GM11168 (cell line): Measurements from ENCODE around the gene ESRRA.

ENCODE experiments used
- in situ Hi-C: fragments of 300-500 bp; cut with MboI; formaldehyde crosslinking; loops from one replicate; pipeline ENCODE4 v1.12.0; 2022; ENCODE audit warnings: low sequenced_read_pairs; ENCODE audit not compliant: unreplicated experiment

The ESRRA gene

DNA sequence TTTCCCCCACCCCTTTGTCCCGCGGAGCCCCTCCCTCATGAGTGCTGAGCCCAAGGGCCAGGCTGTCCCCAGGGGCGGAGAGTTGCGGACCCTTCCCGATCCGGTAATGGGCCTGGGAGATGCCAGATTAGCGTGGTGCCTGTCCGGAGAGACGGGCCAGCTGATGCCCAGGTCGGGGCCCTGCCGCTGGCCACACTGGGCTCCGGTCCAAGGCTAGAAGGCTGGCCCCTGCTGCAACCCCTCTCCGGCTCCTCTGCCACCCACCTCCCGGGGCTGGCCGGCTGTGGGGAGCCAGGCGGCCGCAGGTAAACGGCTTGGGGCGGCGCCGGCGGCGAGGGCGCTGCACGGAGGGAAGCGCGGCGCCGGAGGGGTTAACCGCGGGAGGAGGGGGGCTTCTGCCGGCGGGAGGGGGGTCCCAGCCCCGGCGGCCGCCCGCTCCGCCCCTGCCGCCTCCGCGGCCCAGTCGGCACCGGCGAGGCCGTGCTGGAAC is 14.0 kb upstream of the ESRRA start, which contains the start of gene KCNK4:
Gene KCNK4 (plus strand): TSS at position 41 of the 490 bp plus-strand sequence. CDS start 1,717 bp downstream, outside the sequence.
- in situ Hi-C loops: no loop called here

GRCh38 chr11:64291752-64292459 is 13.4 kb upstream of the ESRRA start:
- in situ Hi-C loops: no loop called here

DNA sequence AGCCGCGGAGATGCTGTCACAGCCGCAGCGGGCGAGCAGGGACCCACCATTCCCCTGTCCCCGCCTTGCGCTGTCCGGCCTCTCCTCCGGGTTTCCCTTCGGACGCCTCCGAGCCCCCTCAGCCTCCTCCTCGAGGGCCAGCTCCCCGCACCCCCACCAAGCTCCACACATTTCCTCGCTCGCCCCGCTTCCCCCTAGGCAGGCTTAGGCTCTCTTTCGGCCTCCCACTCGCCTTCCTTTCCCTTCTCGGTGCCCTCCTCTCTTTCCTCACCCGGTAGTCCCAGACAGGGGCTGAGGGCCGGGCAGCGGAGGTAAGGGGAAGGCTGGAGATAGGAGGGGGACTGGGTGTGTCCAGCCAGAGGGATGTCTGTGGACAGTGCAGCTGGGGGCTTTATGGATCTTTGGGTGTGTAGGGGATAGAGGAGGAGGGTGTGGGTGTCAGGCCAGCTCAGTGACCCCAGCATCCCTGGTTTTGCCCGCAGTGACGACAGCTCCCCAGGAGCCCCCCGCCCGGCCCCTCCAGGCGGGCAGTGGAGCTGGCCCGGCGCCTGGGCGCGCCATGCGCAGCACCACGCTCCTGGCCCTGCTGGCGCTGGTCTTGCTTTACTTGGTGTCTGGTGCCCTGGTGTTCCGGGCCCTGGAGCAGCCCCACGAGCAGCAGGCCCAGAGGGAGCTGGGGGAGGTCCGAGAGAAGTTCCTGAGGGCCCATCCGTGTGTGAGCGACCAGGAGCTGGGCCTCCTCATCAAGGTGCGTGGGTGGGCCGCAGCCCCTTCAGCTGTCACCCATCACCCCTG is 12.7 kb upstream of the ESRRA start:
- in situ Hi-C loops: no loop called here

- in situ Hi-C loops: no loop called here
Measured at GRCh38 chr11:64294774-64295173, 10.6 kb upstream of the ESRRA start.

DNA sequence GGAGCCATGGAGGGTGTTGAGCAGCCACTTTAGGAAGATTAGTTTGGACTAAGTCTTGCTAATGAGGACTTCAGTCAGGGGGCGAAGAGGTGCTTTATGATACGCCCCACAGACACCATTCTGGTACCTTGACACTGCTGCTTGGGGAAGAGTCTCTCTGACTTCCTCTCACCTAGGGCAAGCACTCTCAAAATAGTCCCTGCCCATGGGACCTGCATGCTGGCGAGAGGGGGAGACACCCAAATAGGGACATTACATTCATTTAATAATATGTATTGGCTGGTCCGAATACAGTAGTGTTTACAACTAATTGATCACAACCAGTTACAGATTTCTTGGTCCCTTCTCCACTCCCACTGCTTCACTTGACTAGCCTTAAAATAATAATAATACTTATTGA is 9.6 kb upstream of the ESRRA start:
- in situ Hi-C loops: no loop called here

- in situ Hi-C loops: no loop called here
Measured at GRCh38 chr11:64296236-64296635, 9.1 kb upstream of the ESRRA start.

GRCh38 chr11:64296830-64297698 is 8.3 kb upstream of the ESRRA start:
- in situ Hi-C loops: no loop called here

- in situ Hi-C loops: no loop called here
Measured at GRCh38 chr11:64297699-64298358, 7.5 kb upstream of the ESRRA start.

DNA sequence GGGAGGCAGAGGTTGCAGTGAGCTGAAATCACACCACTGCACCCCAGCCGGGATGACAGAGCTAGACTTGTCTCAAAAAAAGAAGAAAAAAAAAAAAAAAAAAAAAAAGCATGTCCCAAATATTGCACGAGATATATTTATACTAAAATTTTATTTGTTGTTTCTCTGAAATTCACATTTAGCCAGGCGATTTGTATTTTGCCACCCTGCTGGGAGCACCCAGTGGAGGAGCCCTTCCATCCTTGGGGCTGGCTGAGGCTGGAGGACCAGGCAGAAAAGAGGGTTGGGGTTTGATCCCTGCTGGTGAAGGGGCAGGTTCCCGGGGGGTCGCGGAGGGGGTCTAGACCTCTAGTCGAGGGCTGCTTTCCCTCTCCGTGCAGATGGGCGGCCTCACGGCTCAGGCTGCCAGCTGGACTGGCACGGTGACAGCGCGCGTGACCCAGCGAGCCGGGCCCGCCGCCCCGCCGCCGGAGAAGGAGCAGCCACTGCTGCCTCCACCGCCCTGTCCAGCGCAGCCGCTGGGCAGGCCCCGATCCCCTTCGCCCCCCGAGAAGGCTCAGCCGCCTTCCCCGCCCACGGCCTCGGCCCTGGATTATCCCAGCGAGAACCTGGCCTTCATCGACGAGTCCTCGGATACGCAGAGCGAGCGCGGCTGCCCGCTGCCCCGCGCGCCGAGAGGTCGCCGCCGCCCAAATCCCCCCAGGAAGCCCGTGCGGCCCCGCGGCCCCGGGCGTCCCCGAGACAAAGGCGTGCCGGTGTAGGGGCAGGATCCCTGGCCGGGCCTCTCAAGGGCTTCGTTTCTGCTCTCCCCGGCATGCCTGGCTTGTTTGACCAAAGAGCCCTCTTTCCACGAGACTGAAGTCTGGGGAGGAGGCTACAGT is 6.1 kb upstream of the ESRRA start:
- in situ Hi-C loops: no loop called here

DNA sequence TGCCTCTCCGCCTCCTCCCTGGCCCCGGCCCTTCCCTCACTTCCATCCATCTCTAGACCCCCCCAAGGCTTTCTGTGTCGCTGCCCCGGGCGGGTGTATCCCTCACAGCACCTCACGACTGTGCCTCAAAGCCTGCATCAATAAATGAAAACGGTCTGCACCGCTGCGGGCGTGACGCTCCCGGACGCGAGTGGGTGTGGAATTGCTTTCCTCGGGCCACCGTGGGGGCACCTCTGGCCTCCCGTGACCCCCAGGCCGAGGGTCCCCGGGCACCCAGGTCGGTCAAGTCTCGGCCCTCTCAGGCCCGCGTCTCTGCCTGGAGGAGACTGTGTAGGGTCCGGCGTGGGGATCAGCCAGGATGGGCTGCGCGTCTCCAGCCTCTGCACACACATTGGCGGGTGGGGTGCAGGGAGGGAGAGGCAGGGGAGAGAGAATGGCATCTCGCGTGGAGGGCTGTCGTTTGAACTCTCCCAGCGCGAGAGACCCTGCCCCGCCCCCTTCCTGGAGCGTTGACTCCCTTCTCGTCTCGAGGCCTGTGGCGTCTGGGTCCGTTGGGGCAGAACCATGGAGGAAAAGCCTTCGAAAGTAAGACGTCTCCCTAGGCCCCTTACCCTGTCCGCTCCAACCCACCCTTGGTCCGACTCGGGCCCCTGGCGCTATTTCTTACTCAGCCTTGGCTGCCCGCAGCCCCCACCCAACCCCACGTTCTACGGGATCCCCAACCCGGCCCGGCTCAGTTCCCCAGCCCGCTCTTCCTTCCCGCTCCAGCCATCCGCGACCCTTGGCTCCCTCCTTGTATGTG is 5.3 kb upstream of the ESRRA start, which contains the start of gene CATSPERZ:
Gene CATSPERZ (plus strand): TSS at position 512 of the 802 bp plus-strand sequence. CDS start 53 bp downstream, at position 565.
- in situ Hi-C loops: loop anchor here (10.0 kb wide), 1 partner anchor 105 kb away; no protein-coding TSS in a partner anchor

GRCh38 chr11:64303109-64304031 is 2.0 kb upstream of the ESRRA start:
- in situ Hi-C loops: loop anchor here (10.0 kb wide), 1 partner anchor 109 kb away; no protein-coding TSS in a partner anchor

DNA sequence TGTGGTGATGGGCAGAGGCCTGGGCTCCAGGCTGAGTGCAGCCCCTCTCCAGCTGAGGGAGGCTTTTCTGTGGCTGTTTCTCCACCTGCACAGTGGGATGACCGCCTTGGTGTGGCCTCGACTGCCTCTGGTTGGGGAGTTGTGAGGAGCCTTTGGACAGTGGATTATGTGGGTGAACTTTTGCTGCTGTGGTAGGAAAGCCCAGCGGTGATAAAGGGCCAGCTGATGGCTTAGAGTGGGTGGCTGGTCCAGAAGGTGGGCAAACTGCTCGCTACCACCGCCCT is 1.4 kb upstream of the ESRRA start:
- in situ Hi-C loops: loop anchor here (10.0 kb wide), 1 partner anchor 109 kb away; no protein-coding TSS in a partner anchor

- in situ Hi-C loops: loop anchor here (10.0 kb wide), 1 partner anchor 110 kb away; no protein-coding TSS in a partner anchor
Measured at GRCh38 chr11:64304316-64305072, 830 bp upstream of the ESRRA start.

DNA sequence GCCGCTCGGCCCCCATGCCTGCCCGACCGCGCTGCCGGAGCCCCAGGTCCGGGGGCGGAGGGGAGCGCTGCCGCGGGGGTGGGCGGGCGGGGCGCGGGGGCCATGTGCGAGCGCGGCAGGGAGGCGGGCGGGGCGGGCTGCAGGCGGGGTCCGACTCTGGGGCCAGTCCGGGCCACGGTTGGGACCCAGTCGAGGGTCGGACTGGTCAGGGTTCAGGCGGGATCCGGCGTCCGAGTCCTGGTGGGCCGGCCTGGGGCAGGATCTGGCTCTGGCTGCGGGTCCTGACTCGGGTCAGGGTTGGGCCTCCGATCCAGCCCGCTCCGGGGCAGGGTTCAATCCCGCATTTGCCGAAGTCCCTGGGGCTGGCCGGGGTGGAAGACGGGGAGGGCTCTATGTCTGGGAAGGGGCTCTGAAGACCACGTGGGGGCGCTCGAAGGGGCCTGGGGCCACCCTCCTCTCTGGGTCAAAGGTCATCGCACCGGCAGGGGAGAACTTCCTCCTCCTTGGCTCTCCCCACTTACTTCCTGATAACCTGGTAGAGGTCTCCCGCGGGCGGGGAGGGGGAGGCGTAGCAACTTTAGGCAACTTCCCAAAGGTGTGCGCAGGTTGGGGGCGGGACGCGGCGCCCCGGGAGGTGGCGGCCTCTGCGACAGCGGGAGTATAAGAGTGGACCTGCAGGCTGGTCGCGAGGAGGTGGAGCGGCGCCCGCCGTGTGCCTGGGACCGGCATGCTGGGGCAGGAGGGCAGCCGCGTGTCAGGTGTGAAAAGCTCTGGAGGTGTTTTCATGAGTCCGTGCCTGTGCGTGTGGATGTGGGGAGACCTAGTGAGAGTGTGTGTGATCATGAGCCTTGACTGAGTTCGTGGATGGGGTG is 603 bp downstream of the ESRRA start:
- in situ Hi-C loops: loop anchor here (10.0 kb wide), 1 partner anchor 111 kb away; no protein-coding TSS in a partner anchor

- in situ Hi-C loops: loop anchor here (10.0 kb wide), 1 partner anchor 112 kb away; no protein-coding TSS in a partner anchor
Measured at GRCh38 chr11:64306563-64306875, 1.2 kb downstream of the ESRRA start.
